MM.1S (cell line): ENCODE data around the gene GLRX3.

ENCODE experiments used
- DNase-seq: peaks from one replicate; pipeline ENCODE4 v3.0.0-alpha.2; 2015
- H2AFZ ChIP-seq: fragments of 300-600 bp; sonication (generic); 2 replicates; pipeline ENCODE4 v1.6.0; 2016; ENCODE audit warnings: antibody characterized with exemption, low read length
- H3F3A ChIP-seq: fragments of 300-600 bp; sonication (generic); 2 replicates; pipeline ENCODE4 v1.6.1; 2016; ENCODE audit warnings: mild to moderate bottlenecking, antibody characterized with exemption, low read length, moderate library complexity, mixed read lengths; ENCODE audit not compliant: insufficient read depth
- H3K27ac ChIP-seq: fragments of 300-600 bp; sonication (generic); 2 replicates; pipeline ENCODE4 v1.5.1; 2016; ENCODE audit warnings: mild to moderate bottlenecking, low read length
- H3K27me3 ChIP-seq: fragments of 300-600 bp; sonication (generic); replicated peaks from 2 replicates; pipeline ENCODE4 v1.6.0; 2016; ENCODE audit warnings: low read length; ENCODE audit not compliant: insufficient read depth
- H3K36me3 ChIP-seq: fragments of 300-600 bp; sonication (generic); replicated peaks from 2 replicates; pipeline ENCODE4 v1.6.1; 2016; ENCODE audit warnings: mild to moderate bottlenecking, low read length, mixed read lengths; ENCODE audit not compliant: insufficient read depth
- H3K4me1 ChIP-seq: fragments of 300-600 bp; sonication (generic); 2 replicates; pipeline ENCODE4 v1.6.1; 2016; ENCODE audit warnings: low read length, mixed read lengths
- H3K4me2 ChIP-seq: fragments of 300-600 bp; sonication (generic); 2 replicates; pipeline ENCODE4 v1.6.0; 2016; ENCODE audit warnings: low read depth, low read length
- H3K4me3 ChIP-seq: fragments of 300-600 bp; sonication (generic); 2 replicates; pipeline ENCODE4 v1.5.1; 2016; ENCODE audit warnings: low read length, mixed read lengths
- H3K79me2 ChIP-seq: fragments of 300-600 bp; sonication (generic); 2 replicates; pipeline ENCODE4 v1.6.1; 2016; ENCODE audit warnings: mixed run types, low read length, mixed read lengths
- H3K9ac ChIP-seq: fragments of 300-600 bp; sonication (generic); 2 replicates; pipeline ENCODE4 v1.6.1; 2016; ENCODE audit warnings: low read length, mixed read lengths
- H3K9me2 ChIP-seq: fragments of 300-600 bp; sonication (generic); replicated peaks from 2 replicates; pipeline ENCODE4 v1.6.1; 2016; ENCODE audit warnings: mild to moderate bottlenecking, low read length, mixed read lengths; ENCODE audit not compliant: insufficient read depth
- H3K9me3 ChIP-seq: fragments of 300-600 bp; sonication (generic); replicated peaks from 2 replicates; pipeline ENCODE4 v1.6.1; 2016; ENCODE audit warnings: mild to moderate bottlenecking, low read length, mixed read lengths; ENCODE audit not compliant: insufficient read depth
- H4K20me1 ChIP-seq: fragments of 300-600 bp; sonication (generic); 2 replicates; pipeline ENCODE4 v1.6.1; 2016; ENCODE audit warnings: mild to moderate bottlenecking, low read length, moderate library complexity, mixed read lengths; ENCODE audit not compliant: insufficient read depth
- CTCF ChIP-seq: fragments of 300-600 bp; sonication (generic); IDR thresholded peaks from 2 replicates; pipeline ENCODE4 v1.5.1; 2016; ENCODE audit warnings: antibody characterized with exemption, low read length, mixed read lengths
- EZH2 ChIP-seq: fragments of 300-600 bp; sonication (generic); optimal IDR thresholded peaks from 2 replicates; pipeline ENCODE3; 2017; ENCODE audit warnings: low read depth, mild to moderate bottlenecking, antibody characterized with exemption, low read length, mixed read lengths
- EZH2phosphoT487 ChIP-seq: fragments of 300-600 bp; sonication (generic); IDR thresholded peaks from 2 replicates; pipeline ENCODE4 v1.6.1; 2018; ENCODE audit warnings: antibody characterized with exemption, low read length

GLRX3 gene

DNA sequence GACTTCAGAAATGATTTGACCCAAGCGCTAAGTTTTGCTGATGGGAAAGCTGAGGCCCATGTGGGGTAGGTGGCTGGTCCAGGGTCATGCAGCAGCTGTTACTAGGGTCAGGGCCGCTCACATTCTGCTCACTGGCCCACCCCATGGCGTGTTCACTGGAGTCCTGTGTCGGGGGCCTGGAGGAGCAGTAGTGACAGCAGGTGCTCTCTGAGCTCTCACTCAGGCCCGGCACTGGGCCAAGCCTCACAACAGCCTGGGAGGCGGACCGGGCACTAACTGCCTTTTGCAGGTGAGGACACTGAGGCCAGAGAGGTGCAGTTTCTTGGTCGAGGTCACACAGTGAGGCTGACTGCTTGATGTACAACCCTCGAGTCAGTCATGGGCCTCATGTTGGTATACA is 82.7 kb downstream of the GLRX3 start:
- Histone ChIP-seq H4K20me1 (no peaks in the 10 kb centered on the region), H3K27ac (no peak overlapping the region), H3K79me2 (no peaks in the 10 kb centered on the region), H3K9me3 (no peaks in the 10 kb centered on the region), H3K9me2 (no peaks in the 10 kb centered on the region), H3K4me3 (no peak overlapping the region), H2AFZ (no peak overlapping the region), H3K4me1 (no peaks in the 10 kb centered on the region), H3K9ac (no peak overlapping the region), H3K27me3 (no peaks in the 10 kb centered on the region; the same call in 1 of the 2 replicates), H3K36me3 (no peaks in the 10 kb centered on the region), H3K4me2 (no peak overlapping the region), H3F3A (no peaks in the 10 kb centered on the region)
- no peak for DNase-seq
- TF ChIP-seq CTCF (no peak), EZH2phosphoT487 (no peak), EZH2 (no peak)

DNA sequence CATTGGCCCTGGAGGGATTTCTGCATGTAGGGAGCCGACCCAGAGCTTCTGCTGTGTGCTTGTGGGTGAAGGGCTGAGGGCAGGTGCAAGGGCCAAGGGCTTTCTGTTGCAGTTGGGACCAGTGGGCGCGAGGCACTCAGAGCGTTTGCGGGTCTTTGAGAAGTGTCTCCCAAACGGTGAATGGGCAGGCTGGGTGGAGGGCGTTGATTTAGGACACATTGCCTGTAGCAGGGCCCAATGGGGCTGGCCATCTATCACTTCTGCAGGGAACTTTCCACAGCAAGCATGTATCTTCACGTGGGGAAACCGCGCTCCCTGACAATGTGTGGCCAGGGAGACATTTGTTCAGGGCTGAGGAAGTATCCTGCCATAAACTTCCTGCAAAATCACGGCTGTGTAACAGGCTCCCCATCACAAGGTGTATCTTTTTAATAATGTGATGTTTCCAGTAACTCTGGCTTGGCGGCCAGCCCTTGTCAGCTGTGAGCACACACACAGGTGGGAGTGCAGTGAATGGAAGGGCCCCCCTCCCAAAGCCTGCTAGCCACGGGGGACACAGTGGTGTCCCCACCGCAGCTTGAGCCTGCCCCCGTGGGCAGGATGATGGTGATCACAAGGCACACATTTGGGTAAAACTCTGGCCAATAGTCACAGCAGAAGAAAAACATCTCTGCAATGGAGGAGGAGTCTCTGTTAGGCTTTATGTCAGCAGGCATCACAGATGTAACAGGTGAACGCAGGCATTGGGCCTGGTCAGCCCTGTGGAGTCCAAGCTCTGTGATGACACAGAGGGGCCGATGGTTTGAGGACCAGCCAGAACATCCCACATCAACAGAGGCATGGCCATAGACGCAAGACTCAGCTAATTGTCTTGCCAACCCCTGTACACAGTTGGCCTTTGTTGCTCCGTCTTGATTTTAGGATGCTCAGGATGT is 84.3 kb downstream of the GLRX3 start:
- H3K9me2 ChIP-seq: no peaks in the 10 kb centered on the region
- no peak overlapping the region for H3K9ac ChIP-seq
- H3K4me3 ChIP-seq: no peak overlapping the region
- H3K79me2 ChIP-seq: no peaks in the 10 kb centered on the region
- no peaks in the 10 kb centered on the region for H3K36me3 ChIP-seq
- no peak for TF ChIP-seq EZH2phosphoT487
- TF ChIP-seq CTCF: no peak
- TF ChIP-seq EZH2: no peak
- no peak overlapping the region for H3K27ac ChIP-seq
- no peaks in the 10 kb centered on the region for H3K4me1 ChIP-seq
- H3K27me3 ChIP-seq: no peaks in the 10 kb centered on the region; the same call in 1 of the 2 replicates
- no peak overlapping the region for H3K4me2 ChIP-seq
- H2AFZ ChIP-seq: no peak overlapping the region
- no peak for DNase-seq
- H3K9me3 ChIP-seq: no peaks in the 10 kb centered on the region
- H3F3A ChIP-seq: no peaks in the 10 kb centered on the region
- no peaks in the 10 kb centered on the region for H4K20me1 ChIP-seq

GRCh38 chr10:130221456-130222375 is 85.5 kb downstream of the GLRX3 start:
- H4K20me1 ChIP-seq: no peaks in the 10 kb centered on the region
- no peaks in the 10 kb centered on the region for H3K9me3 ChIP-seq
- no peaks in the 10 kb centered on the region for H3F3A ChIP-seq
- H3K4me1 ChIP-seq: no peaks in the 10 kb centered on the region
- H3K27ac ChIP-seq: no peak overlapping the region
- DNase-seq: no peak
- no peak overlapping the region for H2AFZ ChIP-seq
- no peaks in the 10 kb centered on the region for H3K9me2 ChIP-seq
- TF ChIP-seq CTCF: no peak
- no peak for TF ChIP-seq EZH2phosphoT487
- no peak for TF ChIP-seq EZH2
- no peaks in the 10 kb centered on the region for H3K79me2 ChIP-seq
- H3K4me2 ChIP-seq: no peak overlapping the region
- no peak overlapping the region for H3K9ac ChIP-seq
- no peaks in the 10 kb centered on the region; the same call in 1 of the 2 replicates for H3K27me3 ChIP-seq
- H3K36me3 ChIP-seq: no peaks in the 10 kb centered on the region
- H3K4me3 ChIP-seq: no peak overlapping the region
